ENCODE results near the gene BUB3.

The BUB3 gene

GRCh38 chr10:123142701-123143161, 11.5 kb upstream of the BUB3 start:
- no peaks in the 10 kb centered on the region for H3K36me3 ChIP-seq (ENCODE audit: insufficient read depth, low read length)
- H3K27ac ChIP-seq (ENCODE audit: low read depth, low read length, poor library complexity, severe bottlenecking), result no peak overlapping the region
- H3K27me3 ChIP-seq (ENCODE audit: insufficient read depth, low read length), result peaks cover 4% of the 10 kb centered on the region
- H3K4me2 ChIP-seq (ENCODE audit: low read length), result no peak overlapping the region
- H3K9me2 ChIP-seq (ENCODE audit: low read depth, low read length), result no peaks in the 10 kb centered on the region
- no peak overlapping the region for H2AFZ ChIP-seq (ENCODE audit: low read length)
- no peak for TF ChIP-seq EZH2 (IDR thresholded peaks at IDR 0.05; ENCODE audit: borderline replicate concordance, low read length)
- TF ChIP-seq CTCF (IDR thresholded peaks at IDR 0.05; ENCODE audit: low read length), result no peak
- no peaks in the 10 kb centered on the region for H3F3A ChIP-seq (ENCODE audit: insufficient read depth, low read length)
- no peaks in the 10 kb centered on the region for H3K79me2 ChIP-seq (ENCODE audit: insufficient read depth, low read length)
- peaks cover 4% of the 10 kb centered on the region for H3K4me1 ChIP-seq (ENCODE audit: insufficient read depth, low read length, severe bottlenecking)
- H3K9ac ChIP-seq (ENCODE audit: low read length), result no peak overlapping the region
- H3K4me3 ChIP-seq (ENCODE audit: low read depth, low read length, poor library complexity, severe bottlenecking), result no peak overlapping the region
- H3K9me3 ChIP-seq (ENCODE audit: low read length), result no peaks in the 10 kb centered on the region
- no peaks in the 10 kb centered on the region for H4K20me1 ChIP-seq (ENCODE audit: insufficient read depth, low read length)

- Histone ChIP-seq H3K27me3 (ENCODE audit: insufficient read depth, low read length) (peaks cover 4% of the 10 kb centered on the region), H3K9me2 (ENCODE audit: low read depth, low read length) (no peaks in the 10 kb centered on the region), H3K4me1 (ENCODE audit: insufficient read depth, low read length, severe bottlenecking) (peaks cover 7% of the 10 kb centered on the region), H3K4me2 (ENCODE audit: low read length) (no peak overlapping the region), H2AFZ (ENCODE audit: low read length) (no peak overlapping the region), H4K20me1 (ENCODE audit: insufficient read depth, low read length) (no peaks in the 10 kb centered on the region), H3K79me2 (ENCODE audit: insufficient read depth, low read length) (no peaks in the 10 kb centered on the region), H3K9ac (ENCODE audit: low read length) (no peak overlapping the region), H3K36me3 (ENCODE audit: insufficient read depth, low read length) (no peaks in the 10 kb centered on the region), H3K27ac (ENCODE audit: low read depth, low read length, poor library complexity, severe bottlenecking) (no peak overlapping the region), H3F3A (ENCODE audit: insufficient read depth, low read length) (no peaks in the 10 kb centered on the region), H3K9me3 (ENCODE audit: low read length) (no peaks in the 10 kb centered on the region), H3K4me3 (ENCODE audit: low read depth, low read length, poor library complexity, severe bottlenecking) (no peak overlapping the region)
- no peak for TF ChIP-seq CTCF (IDR thresholded peaks at IDR 0.05; ENCODE audit: low read length)
- no peak for TF ChIP-seq EZH2 (IDR thresholded peaks at IDR 0.05; ENCODE audit: borderline replicate concordance, low read length)
These were observed 10.9 kb upstream of the BUB3 start for GRCh38 chr10:123143162-123143824.

- no peak overlapping the region for H3K4me3 ChIP-seq (ENCODE audit: low read depth, low read length, poor library complexity, severe bottlenecking)
- H2AFZ ChIP-seq (ENCODE audit: low read length), result no peak overlapping the region
- H3K4me2 ChIP-seq (ENCODE audit: low read length), result no peak overlapping the region
- H3K9ac ChIP-seq (ENCODE audit: low read length), result no peak overlapping the region
- H3K9me3 ChIP-seq (ENCODE audit: low read length), result no peaks in the 10 kb centered on the region
- peaks cover 12% of the 10 kb centered on the region for H3K4me1 ChIP-seq (ENCODE audit: insufficient read depth, low read length, severe bottlenecking)
- no peaks in the 10 kb centered on the region for H3K9me2 ChIP-seq (ENCODE audit: low read depth, low read length)
- no peaks in the 10 kb centered on the region for H4K20me1 ChIP-seq (ENCODE audit: insufficient read depth, low read length)
- peaks cover 4% of the 10 kb centered on the region for H3K27me3 ChIP-seq (ENCODE audit: insufficient read depth, low read length)
- H3K79me2 ChIP-seq (ENCODE audit: insufficient read depth, low read length), result no peaks in the 10 kb centered on the region
- H3K36me3 ChIP-seq (ENCODE audit: insufficient read depth, low read length), result no peaks in the 10 kb centered on the region
- no peaks in the 10 kb centered on the region for H3F3A ChIP-seq (ENCODE audit: insufficient read depth, low read length)
- TF ChIP-seq CTCF (IDR thresholded peaks at IDR 0.05; ENCODE audit: low read length) (no peak), EZH2 (IDR thresholded peaks at IDR 0.05; ENCODE audit: borderline replicate concordance, low read length) (no peak)
- H3K27ac ChIP-seq (ENCODE audit: low read depth, low read length, poor library complexity, severe bottlenecking), result no peak overlapping the region
These were observed 10.4 kb upstream of the BUB3 start for GRCh38 chr10:123143825-123144168.
